HEK293T (cell line): Measurements from ENCODE around the gene RPL12.

Experiments
- FOXA1 ChIP-seq: fragments of 450-650 bp; IDR thresholded peaks from 2 replicates; pipeline ENCODE4 v1.6.1; 2016; ENCODE audit warnings: mild to moderate bottlenecking
- FOXK2 ChIP-seq: fragments of 450-650 bp; IDR thresholded peaks from 2 replicates; pipeline ENCODE4 v1.6.1; 2016; ENCODE audit warnings: mild to moderate bottlenecking
- FOXM1 ChIP-seq: fragments of 450-650 bp; IDR thresholded peaks from 2 replicates; pipeline ENCODE4 v1.6.1; 2017; ENCODE audit warnings: mild to moderate bottlenecking, borderline replicate concordance
- HDGF ChIP-seq: fragments of 450-650 bp; IDR thresholded peaks from 2 replicates; pipeline ENCODE4 v1.6.1; 2017; ENCODE audit warnings: antibody characterized with exemption, borderline replicate concordance
- LEF1 ChIP-seq: fragments of 450-650 bp; IDR thresholded peaks from 2 replicates; pipeline ENCODE4 v1.6.1; 2017; ENCODE audit warnings: mild to moderate bottlenecking, borderline replicate concordance
- NFRKB ChIP-seq: fragments of 450-650 bp; IDR thresholded peaks from 2 replicates; pipeline ENCODE4 v1.6.1; 2016; ENCODE audit warnings: mild to moderate bottlenecking, moderate library complexity
- SP1 ChIP-seq: fragments of 450-650 bp; IDR thresholded peaks from 2 replicates; pipeline ENCODE4 v1.6.1; 2017
- SUZ12 ChIP-seq: fragments of 450-650 bp; IDR thresholded peaks from 2 replicates; pipeline ENCODE4 v1.6.1; 2016; ENCODE audit warnings: mild to moderate bottlenecking
- ZNF384 ChIP-seq: fragments of 450-650 bp; IDR thresholded peaks from 2 replicates; pipeline ENCODE4 v1.6.1; 2016

GRCh38 chr9:127403507-127404192, 47.6 kb downstream of the RPL12 start:
- TF ChIP-seq FOXA1 (no peak), SP1 (no peak), SUZ12 (no peak), FOXK2 (no peak), NFRKB (no peak), LEF1 (no peak), ZNF384 (no peak), HDGF (no peak), FOXM1 (no peak)
